OCI-LY3 (cell line): ENCODE measurements around the gene PPP2R5C.

Experiments
- EZH2phosphoT487 ChIP-seq: fragments of 200-600 bp; shearing (Covaris generic); IDR thresholded peaks from 2 replicates; pipeline ENCODE4 v1.6.1; 2018; ENCODE audit warnings: antibody characterized with exemption, mixed run types, low read depth
- TF ChIP-seq, protein P1 (sequence below): fragments of 200-600, 300-600 bp; sonication (generic); IDR thresholded peaks from 2 replicates; pipeline ENCODE4 v1.5.1; 2014; ENCODE audit warnings: antibody characterized with exemption, low read length, low read depth

DNA sequence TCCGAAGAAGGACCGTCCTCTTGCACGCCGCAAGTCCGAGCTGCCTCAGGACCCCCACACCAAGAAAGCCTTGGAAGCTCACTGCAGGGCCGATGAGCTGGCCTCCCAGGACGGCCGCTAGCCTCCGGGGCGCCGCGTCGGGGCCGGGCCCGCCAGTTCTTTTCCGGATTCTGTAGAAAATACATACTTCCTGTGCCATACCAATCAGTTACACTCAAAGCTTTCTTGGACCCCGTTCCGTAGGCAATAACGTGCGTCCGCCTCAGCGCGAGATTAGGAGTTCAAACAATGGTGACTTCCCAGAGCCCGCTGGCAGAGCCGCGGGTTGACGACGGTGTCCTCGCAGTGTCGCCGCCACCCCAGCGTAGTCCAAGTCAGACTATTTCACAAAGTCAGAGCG is 163.6 kb downstream of the PPP2R5C start:
- TF ChIP-seq, protein P1, sequence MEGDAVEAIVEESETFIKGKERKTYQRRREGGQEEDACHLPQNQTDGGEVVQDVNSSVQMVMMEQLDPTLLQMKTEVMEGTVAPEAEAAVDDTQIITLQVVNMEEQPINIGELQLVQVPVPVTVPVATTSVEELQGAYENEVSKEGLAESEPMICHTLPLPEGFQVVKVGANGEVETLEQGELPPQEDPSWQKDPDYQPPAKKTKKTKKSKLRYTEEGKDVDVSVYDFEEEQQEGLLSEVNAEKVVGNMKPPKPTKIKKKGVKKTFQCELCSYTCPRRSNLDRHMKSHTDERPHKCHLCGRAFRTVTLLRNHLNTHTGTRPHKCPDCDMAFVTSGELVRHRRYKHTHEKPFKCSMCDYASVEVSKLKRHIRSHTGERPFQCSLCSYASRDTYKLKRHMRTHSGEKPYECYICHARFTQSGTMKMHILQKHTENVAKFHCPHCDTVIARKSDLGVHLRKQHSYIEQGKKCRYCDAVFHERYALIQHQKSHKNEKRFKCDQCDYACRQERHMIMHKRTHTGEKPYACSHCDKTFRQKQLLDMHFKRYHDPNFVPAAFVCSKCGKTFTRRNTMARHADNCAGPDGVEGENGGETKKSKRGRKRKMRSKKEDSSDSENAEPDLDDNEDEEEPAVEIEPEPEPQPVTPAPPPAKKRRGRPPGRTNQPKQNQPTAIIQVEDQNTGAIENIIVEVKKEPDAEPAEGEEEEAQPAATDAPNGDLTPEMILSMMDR: no peak
- no peak for TF ChIP-seq EZH2phosphoT487
